ENCODE data around the gene ADAMTS15. TPM values are rescaled to one million over a fixed set of nuclear protein-coding genes. Genes with fewer than 3 reads are reported as not detected.

Gene ADAMTS15
- total RNA-seq, 2 experiments from 2014 or later: 0.08 to 0.11 TPM

DNA sequence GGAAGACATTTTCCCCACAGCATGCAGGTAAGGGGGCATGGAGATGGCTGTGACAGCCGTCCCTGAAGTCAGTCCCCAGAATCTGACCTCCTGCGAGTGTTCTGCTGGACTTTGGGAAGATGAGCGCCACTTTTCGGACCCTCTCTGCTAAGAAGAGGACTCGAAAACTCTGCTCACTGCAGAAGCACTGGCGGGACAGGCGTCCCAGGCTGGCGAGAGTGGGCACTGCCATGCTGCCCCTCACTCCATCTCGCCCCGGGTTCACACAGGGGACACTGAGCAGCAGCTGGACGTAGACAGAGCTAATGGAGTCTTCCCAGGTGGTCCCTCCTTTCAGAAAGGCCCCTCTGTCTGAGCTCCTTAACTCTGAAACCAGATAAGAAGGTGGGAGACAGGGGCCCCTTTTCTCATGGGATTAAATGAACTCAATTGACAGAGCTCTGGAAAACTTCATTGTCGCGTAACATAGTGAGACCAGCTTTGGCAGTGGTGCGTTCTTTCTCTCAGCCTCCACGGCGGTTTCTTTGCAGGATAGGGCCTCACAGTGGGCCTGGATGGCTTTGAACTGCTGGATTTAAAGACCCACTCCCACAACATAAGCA, 24.8 kb upstream of the ADAMTS15 start:
- no peak overlapping the region for H3K4me3 ChIP-seq (ENCODE audit: low read length)
- ATAC-seq (ENCODE audit: poor library complexity) (no peak), DNase-seq (no peak)
- Mint-ChIP-seq H3K36me3 (ENCODE audit: low read depth) (no peaks in the 10 kb centered on the region), H3K27me3 (peaks cover 53% of the 10 kb centered on the region), H3K4me3 (no peak overlapping the region), H3K9me3 (no peaks in the 10 kb centered on the region), H3K27ac (no peak overlapping the region), H3K4me1 (ENCODE audit: low read depth) (peaks cover under 1% of the 10 kb centered on the region)
- no peak overlapping the region for H3K27ac ChIP-seq (ENCODE audit: low read depth in 1 of 2, low read length in 2 of 2)
- TF ChIP-seq, protein P1, sequence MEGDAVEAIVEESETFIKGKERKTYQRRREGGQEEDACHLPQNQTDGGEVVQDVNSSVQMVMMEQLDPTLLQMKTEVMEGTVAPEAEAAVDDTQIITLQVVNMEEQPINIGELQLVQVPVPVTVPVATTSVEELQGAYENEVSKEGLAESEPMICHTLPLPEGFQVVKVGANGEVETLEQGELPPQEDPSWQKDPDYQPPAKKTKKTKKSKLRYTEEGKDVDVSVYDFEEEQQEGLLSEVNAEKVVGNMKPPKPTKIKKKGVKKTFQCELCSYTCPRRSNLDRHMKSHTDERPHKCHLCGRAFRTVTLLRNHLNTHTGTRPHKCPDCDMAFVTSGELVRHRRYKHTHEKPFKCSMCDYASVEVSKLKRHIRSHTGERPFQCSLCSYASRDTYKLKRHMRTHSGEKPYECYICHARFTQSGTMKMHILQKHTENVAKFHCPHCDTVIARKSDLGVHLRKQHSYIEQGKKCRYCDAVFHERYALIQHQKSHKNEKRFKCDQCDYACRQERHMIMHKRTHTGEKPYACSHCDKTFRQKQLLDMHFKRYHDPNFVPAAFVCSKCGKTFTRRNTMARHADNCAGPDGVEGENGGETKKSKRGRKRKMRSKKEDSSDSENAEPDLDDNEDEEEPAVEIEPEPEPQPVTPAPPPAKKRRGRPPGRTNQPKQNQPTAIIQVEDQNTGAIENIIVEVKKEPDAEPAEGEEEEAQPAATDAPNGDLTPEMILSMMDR (IDR thresholded peaks at IDR 0.05): no peak
- intact Hi-C loops (cut with DNase I, micrococcal nuclease): no loop called here
- peaks cover 0 to 6% of the 10 kb centered on the region in 2 experiments for H3K9me3 ChIP-seq (ENCODE audit: control insufficient read depth in 1 of 2, insufficient read depth in 1 of 2, low read length in 2 of 2)
- peaks cover 31 to 34% of the 10 kb centered on the region in 2 experiments for H3K27me3 ChIP-seq (ENCODE audit: control insufficient read depth in 1 of 2, insufficient read depth in 2 of 2, low read length in 2 of 2)
- H3K36me3 ChIP-seq (ENCODE audit: insufficient read depth, low read length): no peaks in the 10 kb centered on the region
- no peaks in the 10 kb centered on the region for H3K4me1 ChIP-seq (ENCODE audit: insufficient read depth, low read length)
- ChIA-PET CTCF (no interaction called here), POLR2A (no interaction called here)

DNA sequence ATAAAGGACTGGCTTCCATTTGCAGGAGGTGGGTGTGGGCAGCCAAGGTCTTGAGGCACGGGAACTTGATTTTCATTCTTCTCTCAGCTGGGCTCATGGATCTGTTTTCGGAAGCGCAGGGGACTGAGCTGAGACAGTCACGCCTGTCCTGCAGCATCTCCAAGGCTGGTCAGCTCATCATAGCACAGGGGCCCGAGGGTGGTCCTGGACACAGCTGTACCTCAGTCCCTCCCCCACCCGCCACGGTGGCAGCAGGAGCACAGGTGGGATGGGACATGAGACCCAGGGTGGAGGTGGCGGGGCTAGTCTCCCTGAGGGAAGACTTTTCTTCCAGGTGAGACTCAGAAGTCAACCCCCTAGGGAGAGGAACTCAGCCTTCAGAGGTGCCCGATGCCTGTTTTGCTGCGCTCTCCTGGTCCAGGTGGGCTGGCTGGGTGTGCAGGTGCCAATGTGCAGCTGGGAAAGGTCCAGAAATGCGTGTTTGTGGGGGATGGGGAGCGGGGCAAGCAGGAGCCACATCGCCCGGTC, 23.8 kb upstream of the ADAMTS15 start:
- ATAC-seq (ENCODE audit: poor library complexity): no peak

DNA sequence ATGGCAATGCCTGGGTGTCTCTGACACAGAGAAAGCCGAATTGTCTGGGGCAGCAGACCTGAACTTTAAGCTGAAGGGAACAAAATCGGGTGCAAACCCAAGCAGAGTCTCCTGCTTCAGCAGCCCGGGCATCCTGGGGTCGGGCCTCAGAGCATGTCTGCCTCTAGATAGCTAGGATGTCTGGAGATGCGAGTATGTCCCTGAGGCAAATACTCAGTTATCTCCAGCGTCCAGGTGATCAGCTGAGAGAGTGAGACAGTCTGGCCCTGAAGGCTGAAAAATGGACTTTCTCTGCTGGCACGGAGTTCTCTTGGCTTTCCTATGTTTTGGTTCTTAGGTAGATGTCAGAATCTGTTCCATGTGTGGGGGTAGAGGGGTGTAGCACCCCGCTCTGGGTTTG, 23.3 kb upstream of the ADAMTS15 start:
- intact Hi-C loops (cut with DNase I, micrococcal nuclease): no loop called here
- H3K4me1 ChIP-seq (ENCODE audit: insufficient read depth, low read length): no peaks in the 10 kb centered on the region
- H3K27me3 Mint-ChIP-seq: peaks cover 67% of the 10 kb centered on the region
- POLR2A ChIA-PET: no interaction called here
- no peak overlapping the region for H3K4me3 Mint-ChIP-seq
- H3K36me3 ChIP-seq (ENCODE audit: insufficient read depth, low read length): no peaks in the 10 kb centered on the region
- no peak for DNase-seq
- H3K9me3 Mint-ChIP-seq: no peaks in the 10 kb centered on the region
- no peak overlapping the region for H3K4me3 ChIP-seq (ENCODE audit: low read length)
- no peak overlapping the region for H3K27ac Mint-ChIP-seq
- CTCF ChIA-PET: no interaction called here
- no peak for ATAC-seq (ENCODE audit: poor library complexity)
- H3K9me3 ChIP-seq (ENCODE audit: control insufficient read depth in 1 of 2, insufficient read depth in 1 of 2, low read length in 2 of 2): peaks cover 0 to 6% of the 10 kb centered on the region in 2 experiments
- peaks cover 7% of the 10 kb centered on the region for H3K4me1 Mint-ChIP-seq (ENCODE audit: low read depth)
- H3K27me3 ChIP-seq (ENCODE audit: control insufficient read depth in 1 of 2, insufficient read depth in 2 of 2, low read length in 2 of 2): peaks cover 41 to 48% of the 10 kb centered on the region in 2 experiments
- H3K27ac ChIP-seq (ENCODE audit: low read depth in 1 of 2, low read length in 2 of 2): no peak overlapping the region
- TF ChIP-seq, protein P1 (IDR thresholded peaks at IDR 0.05): no peak
- H3K36me3 Mint-ChIP-seq (ENCODE audit: low read depth): no peaks in the 10 kb centered on the region

More for the DNA sequence above, 23.8 kb upstream of the ADAMTS15 start:
- TF ChIP-seq, protein P1 (IDR thresholded peaks at IDR 0.05): no peak
- Histone ChIP-seq H3K27me3 (ENCODE audit: control insufficient read depth in 1 of 2, insufficient read depth in 2 of 2, low read length in 2 of 2) (peaks cover 37 to 44% of the 10 kb centered on the region in 2 experiments), H3K27ac (ENCODE audit: low read depth in 1 of 2, low read length in 2 of 2) (no peak overlapping the region), H3K9me3 (ENCODE audit: control insufficient read depth in 1 of 2, insufficient read depth in 1 of 2, low read length in 2 of 2) (peaks cover 0 to 6% of the 10 kb centered on the region in 2 experiments), H3K4me3 (ENCODE audit: low read length) (no peak overlapping the region), H3K36me3 (ENCODE audit: insufficient read depth, low read length) (no peaks in the 10 kb centered on the region), H3K4me1 (ENCODE audit: insufficient read depth, low read length) (no peaks in the 10 kb centered on the region)
- POLR2A ChIA-PET: no interaction called here
- Mint-ChIP-seq H3K4me1 (ENCODE audit: low read depth) (peaks cover 7% of the 10 kb centered on the region), H3K27me3 (peaks cover 63% of the 10 kb centered on the region), H3K27ac (no peak overlapping the region), H3K4me3 (no peak overlapping the region), H3K9me3 (no peaks in the 10 kb centered on the region), H3K36me3 (ENCODE audit: low read depth) (no peaks in the 10 kb centered on the region)
- intact Hi-C loops (cut with DNase I, micrococcal nuclease): no loop called here
- no peak for DNase-seq
- CTCF ChIA-PET: no interaction called here
